HG03565 (cell line): ENCODE data around the gene CYP26A1.

Source experiments
- ATAC-seq: cut with Tn5 transposase; IDR thresholded peaks from one replicate; pipeline ENCODE4 v1.9.1; 2021; ENCODE audit warnings: mild to moderate bottlenecking, moderate library complexity; ENCODE audit not compliant: unreplicated experiment

The CYP26A1 gene

DNA sequence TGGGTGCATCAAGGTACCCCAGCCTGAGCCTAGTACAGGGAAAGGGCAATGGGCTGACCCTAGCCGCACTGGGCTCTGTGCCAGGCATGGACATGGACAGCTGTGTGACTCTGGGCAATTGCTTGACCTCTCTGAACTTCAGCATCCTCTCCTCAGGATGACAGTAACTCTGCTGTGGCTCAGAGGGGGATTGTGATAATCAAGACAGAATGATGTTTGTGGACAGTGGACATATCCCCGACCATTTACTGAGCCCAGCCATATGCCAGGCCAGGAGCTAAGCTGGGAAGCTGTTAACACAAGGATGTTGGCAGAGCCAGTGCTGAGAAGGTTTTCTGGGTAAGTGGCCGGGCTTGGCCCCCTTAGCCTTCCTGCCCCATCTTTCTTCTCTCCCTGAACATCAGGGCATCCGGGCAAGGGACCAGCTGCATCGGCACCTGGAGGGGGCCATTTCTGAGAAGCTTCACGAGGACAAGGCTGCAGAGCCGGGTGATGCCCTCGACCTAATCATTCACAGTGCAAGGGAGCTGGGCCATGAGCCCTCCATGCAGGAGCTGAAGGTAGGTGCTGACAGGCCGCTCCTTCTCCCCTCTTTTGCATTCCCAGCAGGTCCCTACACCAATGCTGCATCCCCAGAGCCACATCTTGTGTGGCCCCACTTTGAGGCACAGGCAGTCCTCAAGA, 9.6 kb upstream of the CYP26A1 start:
- ATAC-seq = no peak

DNA sequence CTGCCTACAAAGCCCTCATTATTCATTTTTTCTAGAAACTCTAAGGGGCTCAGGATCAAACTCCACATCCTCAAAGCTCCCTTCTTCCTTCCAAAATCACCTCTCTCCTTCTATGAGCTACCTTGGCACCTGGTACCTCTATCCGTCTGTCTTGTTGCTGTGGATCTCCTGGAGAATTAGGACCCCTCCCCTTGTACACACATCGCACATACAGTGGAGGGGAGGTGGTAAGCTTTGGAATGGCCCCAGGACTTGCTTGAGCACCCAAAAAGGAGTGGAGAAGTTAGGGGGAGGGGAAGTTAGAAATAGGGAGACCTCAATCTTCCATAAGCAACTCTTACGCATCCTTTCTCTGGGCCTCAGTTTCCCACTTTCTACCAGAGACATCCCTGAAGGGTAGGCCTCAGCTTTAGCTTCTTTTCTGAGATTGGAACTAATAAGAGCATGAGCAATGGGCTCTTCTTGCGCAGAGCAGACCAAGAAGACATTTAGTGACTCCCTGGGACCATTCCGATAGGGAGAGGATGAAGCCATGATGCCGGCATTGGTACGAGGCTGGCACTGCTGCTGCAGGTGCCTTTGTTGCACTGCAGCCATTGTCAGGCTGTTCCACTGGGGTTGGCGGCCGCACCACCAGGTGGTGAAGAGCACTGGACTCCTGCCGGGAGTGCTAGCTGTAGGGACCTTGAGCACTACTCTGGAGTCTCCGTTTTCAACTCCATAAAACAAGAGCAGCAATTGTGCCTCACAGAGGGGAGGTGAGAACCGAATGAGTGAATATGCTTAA, 8.6 kb upstream of the CYP26A1 start:
- no peak for ATAC-seq

DNA sequence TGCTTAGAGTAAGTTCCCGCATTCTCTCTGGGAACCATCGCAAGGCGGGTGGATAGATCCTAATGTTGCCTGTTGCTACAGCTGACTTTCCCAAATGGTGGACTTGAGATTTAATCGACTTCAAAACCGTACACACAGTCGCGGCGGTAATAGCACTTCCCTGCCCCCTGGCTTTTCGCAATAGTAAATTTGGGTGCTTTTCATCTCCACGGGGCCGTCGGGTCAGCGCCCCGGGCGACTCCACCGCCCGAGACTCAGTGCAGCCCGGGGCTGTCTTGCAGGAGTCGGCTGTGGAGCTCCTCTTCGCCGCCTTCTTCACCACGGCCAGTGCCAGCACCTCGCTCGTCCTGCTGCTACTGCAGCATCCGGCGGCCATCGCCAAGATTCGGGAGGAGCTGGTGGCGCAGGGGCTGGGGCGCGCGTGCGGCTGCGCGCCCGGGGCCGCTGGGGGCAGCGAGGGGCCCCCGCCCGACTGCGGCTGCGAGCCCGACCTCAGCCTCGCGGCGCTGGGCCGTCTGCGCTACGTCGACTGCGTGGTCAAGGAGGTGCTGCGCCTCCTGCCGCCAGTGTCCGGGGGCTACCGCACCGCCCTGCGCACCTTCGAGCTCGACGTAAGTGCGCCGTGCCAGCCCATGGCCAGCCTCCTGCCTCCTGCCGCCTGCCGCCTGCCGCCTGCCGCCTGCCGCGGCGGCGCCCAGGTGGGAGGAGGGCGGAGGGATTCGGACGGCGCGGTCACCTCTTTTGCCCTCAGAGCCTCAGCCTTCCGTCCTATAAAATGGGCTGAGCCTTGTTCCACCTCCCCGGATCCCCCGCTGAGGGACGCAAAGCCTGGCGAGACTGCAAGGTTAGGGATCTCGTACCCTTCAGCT, 7.8 kb upstream of the CYP26A1 start:
- ATAC-seq = no peak

DNA sequence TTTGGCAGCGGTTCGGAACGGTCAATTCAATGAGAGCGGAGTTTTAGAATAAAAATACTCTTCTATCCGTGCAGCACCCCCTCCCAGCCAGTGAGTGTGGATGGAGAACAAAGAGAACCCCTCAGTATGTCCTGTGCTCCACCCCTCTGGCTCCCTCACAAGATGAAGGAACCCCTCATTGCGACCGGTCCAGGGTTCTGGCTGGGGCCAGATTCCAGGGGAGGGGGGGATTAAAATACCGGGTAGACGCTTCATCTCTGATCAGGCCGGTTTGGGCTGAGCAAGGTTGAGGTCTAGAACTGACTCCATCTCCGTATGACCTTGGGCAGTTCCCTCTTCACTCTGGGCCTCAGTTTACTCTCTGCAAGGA, 7.2 kb upstream of the CYP26A1 start:
- ATAC-seq = no peak

DNA sequence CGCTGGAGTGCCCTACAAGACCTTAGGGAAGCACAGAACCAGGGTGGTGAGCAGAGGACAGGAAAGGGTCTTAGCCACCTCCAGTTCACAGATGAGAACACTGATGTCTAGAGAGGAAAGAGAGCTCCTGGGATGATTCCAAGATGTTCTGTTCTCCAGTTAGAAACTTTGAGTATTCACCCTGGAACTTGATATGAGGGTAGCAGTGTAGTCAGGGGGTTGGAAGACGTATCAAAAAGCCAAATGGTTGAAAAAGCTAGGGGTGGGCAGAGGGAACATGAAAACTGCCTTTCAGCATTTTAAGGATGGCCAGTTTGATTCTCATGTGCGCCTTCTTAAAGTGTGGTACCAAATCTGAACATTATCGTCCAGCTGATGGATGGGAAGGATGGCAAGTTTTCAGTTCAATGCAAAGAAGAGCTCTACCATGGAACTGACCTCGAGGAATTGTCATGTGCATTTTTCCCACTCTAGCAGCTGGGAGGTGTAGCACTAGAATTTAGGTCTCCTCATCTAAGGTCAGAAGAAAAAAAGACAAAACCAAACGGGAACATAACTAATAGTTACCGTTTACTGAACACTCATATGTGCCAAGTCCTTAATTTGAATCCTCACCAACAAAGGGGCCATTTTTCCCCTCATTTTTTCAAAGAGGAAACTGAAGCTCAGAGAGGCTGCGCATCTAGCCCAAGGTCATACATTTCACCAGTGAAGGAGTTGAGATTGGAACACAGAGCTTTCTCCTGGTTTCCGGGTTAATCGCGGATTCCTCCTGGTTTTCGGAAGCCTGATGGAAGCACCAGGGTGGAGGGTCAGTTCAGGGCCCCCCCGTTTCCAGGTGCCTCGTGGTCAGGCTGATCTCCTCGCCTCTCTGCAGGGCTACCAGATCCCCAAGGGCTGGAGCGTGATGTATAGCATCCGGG, 6.0 kb upstream of the CYP26A1 start:
- ATAC-seq = no peak

DNA sequence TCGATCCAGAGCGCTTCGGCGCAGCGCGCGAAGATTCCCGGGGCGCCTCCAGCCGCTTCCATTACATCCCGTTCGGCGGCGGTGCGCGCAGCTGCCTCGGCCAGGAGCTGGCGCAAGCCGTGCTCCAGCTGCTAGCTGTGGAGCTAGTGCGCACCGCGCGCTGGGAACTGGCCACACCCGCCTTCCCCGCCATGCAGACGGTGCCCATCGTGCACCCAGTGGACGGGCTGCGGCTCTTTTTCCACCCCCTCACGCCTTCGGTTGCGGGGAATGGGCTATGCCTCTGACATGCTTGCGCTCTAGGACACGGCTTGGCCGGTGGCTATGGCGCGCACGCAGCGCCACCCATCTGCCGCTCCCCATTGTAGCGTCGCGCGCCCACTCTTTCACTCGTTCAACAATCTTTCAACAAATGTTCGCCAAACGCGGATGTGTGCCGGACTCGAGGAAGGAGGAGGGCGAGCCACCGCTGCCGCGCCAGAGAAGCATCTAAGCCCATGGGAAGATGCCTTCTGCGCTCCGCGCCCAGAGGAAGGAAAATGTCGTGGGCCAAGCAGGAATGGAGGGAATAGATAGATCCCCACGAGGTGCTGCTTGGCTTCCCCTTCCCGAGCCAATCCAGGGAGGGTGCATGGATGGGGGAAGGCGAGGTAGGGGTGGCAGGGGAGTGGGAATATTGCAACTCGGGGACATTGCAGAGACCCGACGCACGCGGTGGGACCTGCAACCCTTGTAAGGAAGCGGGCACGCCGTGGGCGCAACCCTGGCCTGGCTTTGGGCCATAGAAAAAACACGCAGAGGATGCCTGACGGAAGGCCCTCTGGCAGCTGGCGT, 5.1 kb upstream of the CYP26A1 start:
- ATAC-seq = no peak

DNA sequence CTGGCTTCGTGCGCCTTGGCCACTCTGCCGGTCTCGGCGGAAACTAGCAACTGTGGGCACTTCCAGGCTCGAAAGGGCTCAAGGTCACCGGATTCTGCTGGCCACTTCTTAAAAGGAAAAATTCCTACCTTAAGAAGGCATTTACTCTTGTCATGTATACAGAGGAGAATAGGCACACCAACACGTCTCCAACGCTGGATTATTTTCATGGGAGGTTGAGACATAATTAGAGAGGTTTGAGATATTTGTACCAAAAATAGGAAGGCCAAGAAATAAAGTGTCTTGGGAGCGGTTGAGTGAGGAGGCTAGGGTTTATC, 4.5 kb upstream of the CYP26A1 start:
- ATAC-seq = no peak

DNA sequence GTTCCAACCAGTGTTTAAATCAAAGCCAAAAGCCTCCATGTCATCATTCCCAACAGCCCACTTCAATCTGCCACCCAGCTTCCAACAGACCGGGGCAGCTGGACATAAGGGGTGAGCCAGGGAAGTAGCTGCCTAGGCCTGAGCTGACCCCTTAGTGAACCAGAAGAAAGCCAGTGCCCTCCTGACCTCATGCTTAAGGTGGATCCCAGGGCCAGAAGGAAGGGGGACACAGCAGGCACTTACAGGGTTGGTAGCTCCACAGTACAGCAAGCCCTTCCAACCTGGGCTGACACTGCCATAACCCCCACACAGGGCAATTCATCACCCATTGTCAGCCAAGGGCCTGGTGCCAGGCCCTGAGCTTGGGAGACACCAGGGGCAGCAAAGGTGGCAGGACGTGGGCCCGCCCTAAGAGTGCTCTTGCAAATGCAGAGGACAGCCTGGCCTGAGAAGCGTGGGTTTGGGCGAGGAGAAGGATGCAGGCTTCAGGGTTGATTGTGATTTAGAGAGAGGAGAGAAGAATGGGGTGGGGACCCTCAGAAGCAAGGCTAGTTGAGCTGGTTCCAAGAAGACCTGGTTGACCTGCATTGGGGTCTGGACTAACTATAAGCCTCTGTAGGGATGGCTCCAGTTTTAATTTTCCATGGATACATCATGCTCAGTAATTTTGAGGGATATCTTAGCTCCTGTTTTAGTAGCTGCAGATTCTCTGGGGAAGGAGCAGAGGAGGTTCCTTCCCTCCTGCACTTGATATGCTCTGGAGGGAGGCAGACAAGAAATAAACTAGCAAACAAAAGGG, 3.1 kb upstream of the CYP26A1 start:
- no peak for ATAC-seq

DNA sequence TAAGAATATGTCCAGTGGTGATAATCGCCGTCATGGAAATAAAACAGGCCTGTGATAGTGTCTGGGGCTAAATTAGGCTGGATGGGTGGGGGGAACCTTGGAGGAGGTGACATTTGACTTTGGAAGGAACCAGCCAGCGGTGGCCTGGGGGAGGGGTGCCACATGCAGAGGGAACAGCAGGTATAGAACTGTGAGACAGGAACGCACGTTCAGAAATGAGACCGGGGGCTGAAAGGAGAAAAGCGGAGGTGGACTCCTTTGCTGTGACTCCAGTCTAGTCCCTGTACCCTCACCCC, 2.6 kb upstream of the CYP26A1 start:
- no peak for ATAC-seq

DNA sequence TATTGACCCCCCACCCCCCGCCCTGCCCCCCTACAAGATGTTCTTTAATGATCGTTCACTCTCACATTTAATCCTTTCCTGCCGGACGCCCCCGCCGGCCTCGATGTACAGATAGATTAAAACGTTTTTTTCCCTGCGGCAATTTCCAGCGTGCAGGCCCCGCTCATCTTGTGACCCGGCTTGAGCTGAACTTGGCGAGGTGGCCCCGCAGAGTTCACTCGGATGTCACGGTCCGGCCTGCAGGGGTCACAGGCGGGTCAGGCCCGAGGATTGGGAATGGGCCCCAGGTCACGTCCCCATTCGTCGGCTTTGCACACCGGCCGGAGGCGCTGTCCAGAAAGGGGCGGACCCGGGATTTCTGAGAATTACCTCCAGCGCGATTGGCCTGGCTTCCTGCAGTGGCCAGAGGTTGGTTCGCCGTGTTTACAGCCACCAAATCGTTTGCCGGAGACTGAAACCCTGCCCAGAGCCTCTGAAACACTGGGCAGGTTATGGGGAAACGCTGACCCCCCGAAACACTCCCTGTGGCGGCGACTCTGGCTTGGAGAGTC, 1.9 kb upstream of the CYP26A1 start:
- ATAC-seq = no peak

DNA sequence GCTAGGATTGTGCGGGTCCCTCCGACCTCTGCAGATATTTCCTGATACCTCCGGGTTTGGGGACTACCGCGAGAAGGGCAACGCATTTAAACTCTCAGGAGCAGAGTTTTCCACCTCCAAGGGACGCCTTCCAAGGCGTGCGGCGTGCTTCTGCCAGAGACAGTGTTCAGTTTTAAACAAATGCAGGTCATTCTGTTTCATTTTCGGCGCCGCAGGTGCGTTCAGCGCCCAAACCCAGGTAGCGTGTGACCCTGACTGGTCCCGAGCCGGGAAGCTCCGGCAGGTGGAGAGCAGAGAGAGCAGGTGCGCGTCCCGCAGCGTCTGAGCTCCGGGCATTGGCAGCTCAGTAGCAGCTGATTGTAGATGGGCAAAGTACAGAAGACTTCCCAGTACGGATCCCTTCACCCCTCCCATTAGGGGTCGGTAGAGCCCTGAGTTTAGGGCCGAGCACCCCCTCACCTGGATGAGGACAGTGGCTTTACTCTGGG, 1.4 kb upstream of the CYP26A1 start:
- no peak for ATAC-seq

DNA sequence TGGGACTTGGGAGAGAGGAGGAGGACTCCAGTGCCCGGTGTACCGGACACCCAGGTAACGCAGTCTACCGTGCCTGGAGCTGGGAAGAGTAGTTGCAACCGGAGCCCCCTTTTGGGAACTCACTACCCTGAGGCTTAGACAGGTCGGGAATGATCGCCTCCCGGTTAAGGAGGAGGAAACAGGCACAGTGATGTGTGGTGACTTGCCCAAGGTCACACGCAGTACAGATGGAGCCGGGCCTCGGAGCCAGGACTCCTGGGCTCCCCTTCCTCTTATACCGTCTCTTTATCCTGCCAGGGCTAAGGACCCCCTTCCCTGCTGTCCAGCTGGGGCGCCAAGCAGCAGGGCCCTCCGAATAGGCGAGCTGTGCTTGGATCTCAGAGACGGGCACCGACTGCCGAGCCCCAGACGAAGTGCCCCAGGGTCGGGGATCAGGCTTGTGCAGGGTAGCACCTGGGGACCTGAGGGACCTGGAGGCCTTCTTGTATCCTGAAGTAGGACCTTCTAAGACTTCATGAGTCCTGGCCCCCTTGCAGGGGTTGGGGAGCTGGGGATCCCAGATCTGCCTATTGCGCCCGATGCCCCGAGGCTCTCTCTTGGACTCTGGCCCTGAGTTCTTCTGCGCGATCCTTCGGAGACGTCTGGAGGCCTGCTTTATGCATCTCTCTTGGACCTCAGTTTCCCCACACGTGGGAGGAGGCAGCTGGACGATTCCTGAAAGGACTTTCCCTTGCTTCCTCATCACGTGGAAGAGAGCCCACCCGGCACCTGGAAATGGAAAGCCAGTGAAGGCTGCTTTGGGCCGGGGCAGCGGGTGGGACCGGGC, 767 bp upstream of the CYP26A1 start:
- no peak for ATAC-seq

DNA sequence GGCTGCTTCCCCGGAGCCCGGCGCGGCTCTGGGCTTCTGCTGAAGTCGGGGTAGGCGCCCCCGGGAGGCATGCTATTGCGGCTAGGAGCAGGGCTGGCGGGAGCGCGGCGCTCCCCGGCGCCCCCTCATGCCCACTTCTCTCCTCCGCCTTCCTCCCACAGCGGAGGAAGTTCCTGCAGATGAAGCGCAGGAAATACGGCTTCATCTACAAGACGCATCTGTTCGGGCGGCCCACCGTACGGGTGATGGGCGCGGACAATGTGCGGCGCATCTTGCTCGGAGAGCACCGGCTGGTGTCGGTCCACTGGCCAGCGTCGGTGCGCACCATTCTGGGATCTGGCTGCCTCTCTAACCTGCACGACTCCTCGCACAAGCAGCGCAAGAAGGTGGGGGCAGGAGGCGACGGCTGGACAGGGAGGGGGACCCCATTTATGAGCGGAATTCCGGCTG, 479 bp downstream of the CYP26A1 start:
- ATAC-seq = no peak

DNA sequence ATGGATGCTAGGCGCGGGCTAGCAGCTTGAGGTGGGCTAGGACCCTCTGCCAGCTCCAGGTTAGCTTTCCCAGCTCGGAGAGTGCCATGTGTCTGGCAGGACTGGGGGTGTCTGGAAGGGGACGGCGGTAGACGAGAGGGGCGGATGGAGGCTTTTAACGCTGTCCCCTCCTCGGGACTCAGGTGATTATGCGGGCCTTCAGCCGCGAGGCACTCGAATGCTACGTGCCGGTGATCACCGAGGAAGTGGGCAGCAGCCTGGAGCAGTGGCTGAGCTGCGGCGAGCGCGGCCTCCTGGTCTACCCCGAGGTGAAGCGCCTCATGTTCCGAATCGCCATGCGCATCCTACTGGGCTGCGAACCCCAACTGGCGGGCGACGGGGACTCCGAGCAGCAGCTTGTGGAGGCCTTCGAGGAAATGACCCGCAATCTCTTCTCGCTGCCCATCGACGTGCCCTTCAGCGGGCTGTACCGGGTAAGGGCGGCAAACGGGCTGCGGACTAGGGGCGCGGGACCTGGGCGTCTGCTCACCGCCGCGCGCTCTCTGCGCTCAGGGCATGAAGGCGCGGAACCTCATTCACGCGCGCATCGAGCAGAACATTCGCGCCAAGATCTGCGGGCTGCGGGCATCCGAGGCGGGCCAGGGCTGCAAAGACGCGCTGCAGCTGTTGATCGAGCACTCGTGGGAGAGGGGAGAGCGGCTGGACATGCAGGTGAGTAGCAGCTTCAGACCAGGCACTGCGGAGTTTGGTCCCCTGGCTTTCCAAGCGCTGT, 1.1 kb downstream of the CYP26A1 start:
- ATAC-seq = no peak

DNA sequence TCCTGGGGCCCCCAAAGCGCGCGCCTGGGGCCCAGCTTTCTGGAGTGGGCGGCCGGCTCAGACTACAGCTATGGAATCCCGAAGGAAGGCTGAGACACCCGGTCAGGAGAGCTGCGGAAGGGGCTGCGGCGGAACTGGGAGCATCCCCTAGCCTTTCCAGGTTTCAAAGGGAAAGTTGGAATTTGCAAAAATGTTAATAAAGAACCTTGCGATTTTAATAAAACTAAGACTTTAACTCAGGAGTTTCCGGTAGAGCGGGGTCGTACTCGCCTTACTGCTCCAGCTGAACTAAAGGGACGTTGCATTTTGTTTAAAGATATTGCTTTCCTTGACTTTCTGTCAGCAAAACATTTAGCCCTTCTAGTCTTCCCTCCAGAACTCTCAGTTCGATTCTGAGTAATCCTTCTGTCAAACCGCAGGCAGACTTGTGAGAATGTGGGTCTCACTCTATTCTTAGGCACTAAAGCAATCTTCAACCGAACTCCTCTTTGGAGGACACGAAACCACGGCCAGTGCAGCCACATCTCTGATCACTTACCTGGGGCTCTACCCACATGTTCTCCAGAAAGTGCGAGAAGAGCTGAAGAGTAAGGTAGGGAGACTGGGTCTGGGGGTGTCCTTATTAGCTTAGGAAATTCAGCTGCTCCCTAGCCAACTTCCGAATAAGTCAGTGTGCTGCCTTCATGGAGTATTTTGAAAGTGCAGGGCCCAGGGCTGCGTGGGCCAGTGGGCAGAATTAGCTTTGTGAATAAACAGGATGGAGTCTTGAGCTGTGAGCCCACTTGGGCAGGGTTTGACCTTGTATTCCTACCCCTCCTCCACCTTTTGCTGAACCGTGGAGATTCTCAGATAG, 1.9 kb downstream of the CYP26A1 start:
- ATAC-seq = peak; percentile 50

DNA sequence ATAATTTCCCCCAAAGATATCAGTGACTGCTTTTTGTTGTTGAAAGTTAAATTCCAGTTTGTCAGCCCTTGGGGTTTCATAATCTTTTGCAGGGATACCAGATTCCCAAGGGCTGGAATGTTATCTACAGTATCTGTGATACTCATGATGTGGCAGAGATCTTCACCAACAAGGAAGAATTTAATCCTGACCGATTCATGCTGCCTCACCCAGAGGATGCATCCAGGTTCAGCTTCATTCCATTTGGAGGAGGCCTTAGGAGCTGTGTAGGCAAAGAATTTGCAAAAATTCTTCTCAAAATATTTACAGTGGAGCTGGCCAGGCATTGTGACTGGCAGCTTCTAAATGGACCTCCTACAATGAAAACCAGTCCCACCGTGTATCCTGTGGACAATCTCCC, 3.2 kb downstream of the CYP26A1 start:
- ATAC-seq = no peak
